ENCODE results near the gene BNIP2. TPM values are rescaled to one million over a fixed set of nuclear protein-coding genes. Genes with fewer than 3 reads are reported as not detected.
"Not testable (repeated sequence)": the region's sequence is repeated elsewhere in the genome, so short reads cannot be mapped to it uniquely, and the experiment has no call there.

BNIP2 gene
- total RNA-seq, 1 donor from 2014 or later: 60.1 TPM

GRCh38 chr15:59707619-59708018 lies 18.5 kb upstream of the BNIP2 start:
- intact Hi-C loops (cut with DNase I): loop anchor here (10.0 kb wide), 1 partner anchor 467 kb away; no protein-coding TSS in a partner anchor
- Histone ChIP-seq H3K9me3 (no peaks in the 10 kb centered on the region), H3K27me3 (no peaks in the 10 kb centered on the region), H3K36me3 (no peaks in the 10 kb centered on the region), H3K27ac (no peak overlapping the region), H3K4me3 (no peak overlapping the region), H3K4me1 (no peaks in the 10 kb centered on the region)
- TF ChIP-seq CTCF (IDR thresholded peaks at IDR 0.05): no peak
- DNase-seq (ENCODE audit: low spot score in 2 of 2): no peak

GRCh38 chr15:59703979-59704796 lies 15.1 kb upstream of the BNIP2 start:
- Histone ChIP-seq H3K9me3 (no peaks in the 10 kb centered on the region), H3K27me3 (no peaks in the 10 kb centered on the region), H3K4me3 (no peak overlapping the region), H3K4me1 (no peaks in the 10 kb centered on the region), H3K27ac (no peak overlapping the region), H3K36me3 (no peaks in the 10 kb centered on the region)
- no peak for TF ChIP-seq CTCF (IDR thresholded peaks at IDR 0.05)
- DNase-seq (ENCODE audit: low spot score in 2 of 2): no peak
- intact Hi-C loops (cut with DNase I): loop anchor here (10.0 kb wide), 1 partner anchor 471 kb away; no protein-coding TSS in a partner anchor

- DNase-seq (ENCODE audit: low spot score in 2 of 2): no peak
- Histone ChIP-seq H3K9me3 (no peaks in the 10 kb centered on the region), H3K27ac (no peak overlapping the region), H3K27me3 (no peaks in the 10 kb centered on the region), H3K36me3 (no peaks in the 10 kb centered on the region), H3K4me1 (no peaks in the 10 kb centered on the region), H3K4me3 (no peak overlapping the region)
- intact Hi-C loops (cut with DNase I): loop anchor here (10.0 kb wide), 1 partner anchor 472 kb away; no protein-coding TSS in a partner anchor
- TF ChIP-seq CTCF (IDR thresholded peaks at IDR 0.05): no peak
These were observed 13.2 kb upstream of the BNIP2 start for GRCh38 chr15:59702351-59702750.

GRCh38 chr15:59701880-59702279 lies 12.8 kb upstream of the BNIP2 start:
- Histone ChIP-seq H3K4me3 (no peak overlapping the region), H3K27ac (no peak overlapping the region), H3K4me1 (no peaks in the 10 kb centered on the region), H3K27me3 (no peaks in the 10 kb centered on the region), H3K9me3 (no peaks in the 10 kb centered on the region), H3K36me3 (no peaks in the 10 kb centered on the region)
- intact Hi-C loops (cut with DNase I): loop anchor here (10.0 kb wide), 1 partner anchor 473 kb away; no protein-coding TSS in a partner anchor
- TF ChIP-seq CTCF (IDR thresholded peaks at IDR 0.05): no peak
- DNase-seq (ENCODE audit: low spot score in 2 of 2): no peak

- intact Hi-C loops (cut with DNase I): loop anchor here (10.0 kb wide), 1 partner anchor 475 kb away; no protein-coding TSS in a partner anchor
- Histone ChIP-seq H3K9me3 (no peaks in the 10 kb centered on the region), H3K4me3 (no peak overlapping the region), H3K27ac (no peak overlapping the region), H3K4me1 (no peaks in the 10 kb centered on the region), H3K36me3 (no peaks in the 10 kb centered on the region), H3K27me3 (no peaks in the 10 kb centered on the region)
- no peak for TF ChIP-seq CTCF (IDR thresholded peaks at IDR 0.05)
- no peak for DNase-seq (ENCODE audit: low spot score in 2 of 2)
These were observed 10.8 kb upstream of the BNIP2 start for GRCh38 chr15:59699810-59700431.

- DNase-seq (ENCODE audit: low spot score in 2 of 2); H3K4me3 ChIP-seq; H3K9me3 ChIP-seq; H3K36me3 ChIP-seq; H3K27ac ChIP-seq; H3K4me1 ChIP-seq; intact Hi-C loops (cut with DNase I); H3K27me3 ChIP-seq: not testable (repeated sequence)
These were observed 8.9 kb upstream of the BNIP2 start for GRCh38 chr15:59698065-59698464.

Data from ascending aorta (tissue), 2 donors.